KOPT-K1 (cell line): ENCODE results near the gene NELFCD.
"Not testable (repeated sequence)": the region's sequence is repeated elsewhere in the genome, so short reads cannot be mapped to it uniquely, and the experiment has no call there.

Experiments used
- H3K27ac ChIP-seq: fragments of 200-600 bp; sonication (generic); 2 replicates; pipeline ENCODE4 v1.5.1; 2016; ENCODE audit warnings: antibody characterized with exemption, mild to moderate bottlenecking, low read depth, low read length; ENCODE audit not compliant: poor library complexity, severe bottlenecking
- H3K36me3 ChIP-seq: fragments of 200-600 bp; sonication (generic); 2 replicates; pipeline ENCODE4 v1.5.1; 2017; ENCODE audit warnings: antibody characterized with exemption, mild to moderate bottlenecking, low read length, moderate library complexity; ENCODE audit not compliant: insufficient read depth
- H3K9me3 ChIP-seq: fragments of 200-600 bp; sonication (generic); 2 replicates; pipeline ENCODE4 v1.5.1; 2017; ENCODE audit warnings: antibody characterized with exemption, low read length, mild to moderate bottlenecking; ENCODE audit not compliant: insufficient read depth, poor library complexity, severe bottlenecking

NELFCD gene

DNA sequence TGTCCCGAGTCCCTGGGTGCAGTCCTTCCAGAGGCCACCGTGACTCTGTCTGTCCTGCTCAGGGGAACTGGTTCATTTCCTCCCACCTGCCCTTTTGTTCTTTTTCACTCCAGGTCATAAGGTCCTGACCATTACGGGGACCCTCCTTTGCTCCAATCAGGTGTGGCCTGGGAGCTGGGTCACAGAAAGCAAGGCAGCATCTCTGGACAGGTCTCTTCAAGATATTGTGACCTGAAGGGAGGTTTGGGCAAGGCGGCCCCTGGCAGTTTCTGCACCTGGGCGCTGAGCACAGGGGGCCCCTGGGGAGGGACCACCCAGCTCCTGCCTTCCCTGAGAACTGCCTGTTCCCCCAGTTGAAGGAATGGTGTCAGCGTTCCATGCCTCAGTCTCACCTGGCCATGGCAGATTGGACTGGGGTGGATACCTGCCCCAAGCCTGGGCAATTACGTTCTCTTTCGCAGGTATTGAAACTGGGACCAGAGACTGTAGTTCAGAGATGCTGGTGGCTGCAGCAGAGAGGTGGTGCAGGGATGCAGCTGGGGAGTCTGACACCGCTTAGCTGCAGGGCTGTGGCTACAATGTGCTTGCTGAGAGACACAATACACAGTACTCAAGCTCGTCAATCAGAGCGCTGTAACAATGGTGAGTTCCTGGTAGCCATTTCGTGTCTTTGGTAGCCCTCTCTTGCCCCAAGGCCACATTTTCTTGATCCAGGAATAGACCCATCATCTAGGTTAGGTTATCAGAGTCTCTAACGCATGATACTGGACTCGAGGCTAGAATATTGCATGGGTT, 15.6 kb upstream of the NELFCD start:
- peaks cover 21% of the 10 kb centered on the region for H3K9me3 ChIP-seq
- no peaks in the 10 kb centered on the region for H3K36me3 ChIP-seq
- H3K27ac ChIP-seq: no peak overlapping the region

DNA sequence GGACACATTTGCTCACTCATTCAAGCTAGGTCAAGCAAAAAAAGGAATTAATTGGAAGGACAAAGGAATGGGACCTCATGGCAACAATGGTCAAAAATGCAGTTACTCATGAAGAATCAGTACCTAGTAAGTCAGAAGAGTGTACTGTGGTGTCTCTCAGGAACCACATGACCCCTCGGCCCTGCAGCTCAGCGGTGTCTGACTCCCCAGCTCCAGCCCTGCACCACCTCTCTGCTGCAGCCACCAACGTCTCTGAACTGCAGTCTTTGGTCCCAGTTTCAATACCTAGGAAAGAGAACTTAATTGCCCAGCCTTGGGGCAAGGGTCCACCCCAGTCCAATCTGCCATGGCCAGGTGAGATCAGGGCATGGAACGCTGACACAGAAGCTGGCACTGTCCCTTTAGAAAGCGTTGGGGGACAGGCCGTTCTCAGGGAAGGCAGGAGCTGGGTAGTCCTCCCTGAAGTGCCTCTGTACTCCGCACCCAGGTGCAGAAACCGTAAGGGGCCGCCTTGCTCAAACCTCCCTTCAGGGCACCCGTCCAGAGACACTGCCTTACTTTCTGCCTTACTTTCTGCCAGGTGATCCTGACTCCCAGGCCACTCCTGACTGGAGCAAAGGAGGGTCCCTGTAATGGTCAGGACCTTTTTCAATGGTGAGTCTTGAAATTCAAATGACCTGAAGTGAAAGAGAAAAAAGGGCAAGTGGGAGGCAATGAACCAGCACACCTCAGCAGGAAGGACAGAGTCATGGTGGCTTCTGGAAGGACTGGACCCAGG, 13.2 kb upstream of the NELFCD start:
- Histone ChIP-seq H3K36me3 (no peaks in the 10 kb centered on the region), H3K9me3 (peaks cover 16% of the 10 kb centered on the region), H3K27ac (no peak overlapping the region)

DNA sequence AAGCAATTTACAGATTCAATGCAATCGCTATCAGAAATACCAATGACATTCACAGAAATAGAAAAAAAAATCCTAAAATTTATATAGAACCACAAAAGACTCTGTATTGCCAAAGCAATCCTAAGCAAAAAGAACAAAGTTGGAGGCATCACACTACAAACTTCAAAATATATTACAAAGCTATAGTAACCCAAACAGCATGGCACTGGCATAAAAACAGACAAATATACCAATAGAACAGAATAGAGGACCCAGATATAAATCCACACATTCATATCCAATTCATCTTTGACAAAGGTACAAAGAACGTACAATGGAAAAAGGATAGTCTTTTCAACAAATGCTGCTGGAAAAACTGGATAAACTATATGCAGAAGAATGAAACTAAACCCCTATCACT, 11.6 kb upstream of the NELFCD start:
- no peaks in the 10 kb centered on the region for H3K36me3 ChIP-seq
- no peak overlapping the region for H3K27ac ChIP-seq
- H3K9me3 ChIP-seq: peaks cover 15% of the 10 kb centered on the region

DNA sequence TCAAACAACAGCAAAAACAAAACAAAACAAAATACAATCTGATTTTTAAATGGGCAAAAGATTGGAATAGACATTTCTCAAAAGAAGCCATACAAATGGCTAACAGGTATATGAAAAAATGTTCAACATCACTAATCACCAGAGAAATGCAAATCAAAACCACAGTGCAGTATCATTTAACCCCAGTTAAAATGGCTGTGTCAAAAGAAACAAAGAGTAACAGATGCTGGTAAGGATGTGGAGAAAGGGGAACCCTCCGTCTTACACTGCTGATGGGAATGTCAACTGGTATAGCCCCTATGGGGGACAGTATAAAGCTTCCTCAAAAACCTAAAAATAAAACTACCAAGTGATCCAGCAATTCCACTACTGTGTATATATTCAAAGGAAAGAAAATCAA, 10.9 kb upstream of the NELFCD start:
- H3K36me3 ChIP-seq: no peaks in the 10 kb centered on the region
- H3K27ac ChIP-seq: no peak overlapping the region
- H3K9me3 ChIP-seq: peaks cover 18% of the 10 kb centered on the region

DNA sequence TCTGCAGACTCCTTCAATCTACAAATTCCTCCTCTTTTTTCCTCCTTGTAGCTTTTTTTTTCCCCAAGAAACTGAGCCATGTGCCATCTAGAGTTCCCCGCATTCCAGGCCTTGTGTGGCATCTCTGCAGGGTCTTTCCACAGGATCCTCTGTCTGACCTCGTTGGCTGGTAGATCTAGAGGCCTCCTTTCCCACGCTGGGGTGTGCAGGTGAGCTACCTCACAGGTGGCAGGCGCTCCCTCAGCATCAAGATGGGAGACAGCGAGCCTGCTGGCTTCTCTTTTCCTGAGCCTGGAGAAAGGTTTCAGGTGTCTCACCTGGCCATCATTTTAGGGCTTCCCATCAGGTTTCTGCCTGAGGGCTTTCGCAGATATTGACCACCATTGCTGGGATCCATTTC, 9.6 kb upstream of the NELFCD start:
- H3K27ac ChIP-seq: no peak overlapping the region
- peaks cover 29% of the 10 kb centered on the region for H3K9me3 ChIP-seq
- H3K36me3 ChIP-seq: no peaks in the 10 kb centered on the region

DNA sequence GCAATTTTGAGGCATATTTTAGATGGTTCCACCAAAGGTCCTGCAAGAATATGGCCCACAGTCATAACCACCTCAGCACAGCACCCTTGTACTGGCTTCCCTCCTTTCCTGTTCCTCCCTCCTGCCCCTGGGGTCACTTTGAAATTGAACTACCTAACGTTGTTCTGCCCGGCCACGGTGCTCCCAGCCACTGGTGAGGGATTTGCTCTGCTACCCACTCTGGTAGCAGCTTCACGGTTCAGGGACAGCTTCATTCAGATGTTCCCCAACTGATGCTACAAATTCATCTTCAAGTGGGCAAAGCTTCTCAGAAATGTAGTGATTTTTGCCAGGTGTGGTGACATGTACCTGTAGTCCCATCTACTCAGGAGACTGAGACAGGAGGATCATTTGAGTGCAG, 7.9 kb upstream of the NELFCD start:
- Histone ChIP-seq H3K27ac (no peak overlapping the region), H3K36me3 (no peaks in the 10 kb centered on the region), H3K9me3 (peaks cover 27% of the 10 kb centered on the region)

DNA sequence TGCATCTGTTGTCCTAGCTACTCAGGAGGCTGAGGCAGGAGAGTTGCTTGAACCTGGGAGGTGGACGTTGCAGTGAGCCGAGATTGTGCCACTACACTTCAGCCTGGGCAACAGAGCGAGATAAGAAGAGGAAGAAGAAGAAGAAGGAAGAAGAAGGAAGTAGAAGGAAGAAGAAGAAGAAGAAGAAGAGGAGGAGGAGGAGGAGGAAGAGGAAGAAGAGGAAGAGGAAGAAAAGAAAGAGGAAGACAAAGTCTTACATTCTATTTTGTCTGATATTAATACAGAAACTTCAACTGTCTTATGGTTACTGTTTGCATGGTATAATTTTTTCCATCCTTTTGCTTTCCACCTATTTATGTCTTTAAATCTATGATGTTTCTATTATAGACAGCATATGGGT, 7.2 kb upstream of the NELFCD start:
- no peaks in the 10 kb centered on the region for H3K36me3 ChIP-seq
- H3K9me3 ChIP-seq: peaks cover 24% of the 10 kb centered on the region
- no peak overlapping the region for H3K27ac ChIP-seq

DNA sequence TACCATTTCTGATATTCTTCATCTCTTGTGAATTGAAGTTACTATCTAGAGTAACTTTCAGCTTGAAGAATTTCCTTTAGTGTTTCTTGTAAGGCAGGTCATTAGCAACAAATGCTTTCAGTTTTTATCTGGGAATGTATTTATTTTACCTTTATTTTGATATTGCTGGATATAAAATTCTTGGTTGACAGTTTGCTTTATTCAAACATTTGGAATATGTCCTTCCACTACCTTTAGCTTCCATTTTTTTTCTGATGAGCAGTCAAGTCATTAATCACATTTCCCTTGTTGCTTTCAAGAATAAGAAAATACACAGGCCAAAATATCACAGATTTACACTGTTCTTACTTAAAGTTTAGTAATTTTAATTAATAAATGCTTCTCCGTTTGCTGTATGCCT, 5.7 kb upstream of the NELFCD start:
- Histone ChIP-seq H3K27ac (no peak overlapping the region), H3K9me3 (peaks cover 14% of the 10 kb centered on the region), H3K36me3 (no peaks in the 10 kb centered on the region)

DNA sequence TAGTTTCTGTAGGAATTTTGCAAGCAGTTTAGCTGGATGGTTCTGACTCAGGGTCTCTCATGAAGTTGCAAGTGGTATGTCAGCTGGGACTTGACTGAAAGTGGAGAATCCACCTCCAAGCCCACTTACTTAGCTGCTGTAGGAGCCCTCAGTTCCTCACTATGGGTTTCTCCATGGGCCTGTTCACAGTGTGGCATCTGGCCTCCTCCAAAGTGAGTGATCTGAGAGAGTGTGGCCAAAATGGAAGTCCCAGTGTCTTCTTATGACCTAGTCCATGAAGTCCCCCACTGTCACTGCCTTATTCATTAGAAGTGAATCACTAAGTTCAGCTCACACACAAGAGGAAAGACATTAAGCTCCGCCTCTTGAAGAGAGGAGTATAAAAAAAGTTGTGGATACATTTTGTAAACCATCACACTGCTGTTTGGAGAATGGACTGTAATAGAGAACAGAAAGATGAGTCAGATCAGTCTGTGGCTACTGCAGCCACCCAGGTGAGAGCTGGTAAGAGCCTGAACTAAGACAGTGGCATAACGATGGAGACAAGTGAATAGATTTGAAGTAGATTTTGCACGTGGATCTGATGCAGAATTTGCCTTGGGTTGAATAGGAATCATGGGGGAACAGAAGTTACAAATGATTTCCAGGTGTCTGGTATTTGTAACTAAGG, 4.9 kb upstream of the NELFCD start:
- Histone ChIP-seq H3K36me3 (no peaks in the 10 kb centered on the region), H3K9me3 (peaks cover 14% of the 10 kb centered on the region), H3K27ac (no peak overlapping the region)

DNA sequence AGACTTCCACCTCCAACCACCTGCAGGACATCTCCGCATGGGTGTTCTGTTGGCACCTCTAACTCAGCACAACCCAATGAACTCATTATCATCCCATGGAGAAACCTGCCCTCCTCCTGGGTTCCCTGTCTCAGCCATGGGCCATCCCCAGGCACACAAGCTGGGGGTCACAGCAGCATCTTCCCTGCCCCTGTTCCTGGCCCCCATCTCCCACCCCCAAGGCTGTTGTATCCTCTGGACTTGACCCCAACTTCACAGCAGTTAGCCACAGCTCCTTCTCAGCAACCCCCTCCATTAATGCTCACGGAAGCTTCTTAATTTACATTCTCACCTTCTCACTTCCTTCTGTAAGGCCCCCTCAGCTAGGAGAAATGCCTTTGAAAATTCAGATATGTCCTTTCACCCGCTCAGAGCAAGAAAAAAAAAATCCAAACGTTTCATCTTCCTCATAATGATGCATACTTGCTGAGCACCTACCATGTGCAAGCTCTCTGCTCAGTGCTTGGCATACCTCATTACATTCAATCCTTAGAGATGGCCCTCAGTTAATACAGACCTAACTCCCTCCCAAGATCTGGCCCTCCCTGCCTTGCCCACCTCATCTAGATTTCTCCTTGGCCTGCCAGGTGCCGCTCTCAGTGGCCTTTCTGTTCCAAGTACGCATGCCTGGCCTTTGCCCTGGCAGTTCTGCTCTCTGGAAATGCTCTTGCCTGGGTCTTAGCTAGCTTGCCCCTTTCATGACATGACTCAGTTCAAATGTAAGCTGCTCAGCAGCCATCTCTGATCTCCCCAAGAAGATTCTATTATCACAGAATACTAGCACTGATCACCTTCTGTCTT, 2.5 kb upstream of the NELFCD start:
- Histone ChIP-seq H3K27ac (no peak overlapping the region), H3K36me3 (no peaks in the 10 kb centered on the region), H3K9me3 (peaks cover 14% of the 10 kb centered on the region)

DNA sequence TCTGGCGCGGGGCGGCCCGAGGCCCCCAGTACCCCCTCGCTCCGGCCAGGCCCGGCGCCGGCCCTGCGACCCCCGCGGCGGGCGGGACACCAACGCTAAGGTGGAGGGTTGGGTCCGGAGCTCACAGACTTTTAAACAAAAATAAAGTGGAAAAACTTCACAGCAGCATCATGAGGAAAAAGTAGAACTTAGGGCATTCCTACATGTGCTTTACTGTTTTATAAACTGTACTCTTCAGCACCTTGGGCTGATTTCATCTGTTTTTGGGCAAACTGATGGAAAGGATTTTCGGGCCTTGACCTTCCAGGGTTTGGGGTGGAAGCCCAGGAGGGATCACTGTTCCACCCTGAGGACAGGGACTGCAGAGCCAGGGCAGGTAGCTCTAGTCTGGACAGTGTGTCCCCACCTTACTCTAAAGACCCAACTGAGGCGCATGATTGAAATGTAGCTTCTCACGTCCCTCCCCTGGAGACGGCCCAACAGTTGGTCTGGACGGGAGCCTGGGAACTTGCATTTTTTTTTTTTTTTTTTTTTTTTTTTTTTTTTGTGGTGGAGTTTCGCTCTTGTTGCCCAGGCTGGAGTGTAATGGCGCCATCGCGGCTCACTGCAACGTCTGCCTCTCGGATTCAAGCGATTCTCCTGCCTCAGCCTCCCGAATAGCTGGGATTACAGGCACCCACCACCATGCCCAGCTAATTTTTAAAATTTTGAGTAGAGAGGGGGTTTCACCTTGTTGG, 740 bp downstream of the NELFCD start:
- Histone ChIP-seq H3K9me3 (no peaks in the 10 kb centered on the region), H3K27ac (peak overlapping the region; percentile 84), H3K36me3 (peaks cover 23% of the 10 kb centered on the region)

DNA sequence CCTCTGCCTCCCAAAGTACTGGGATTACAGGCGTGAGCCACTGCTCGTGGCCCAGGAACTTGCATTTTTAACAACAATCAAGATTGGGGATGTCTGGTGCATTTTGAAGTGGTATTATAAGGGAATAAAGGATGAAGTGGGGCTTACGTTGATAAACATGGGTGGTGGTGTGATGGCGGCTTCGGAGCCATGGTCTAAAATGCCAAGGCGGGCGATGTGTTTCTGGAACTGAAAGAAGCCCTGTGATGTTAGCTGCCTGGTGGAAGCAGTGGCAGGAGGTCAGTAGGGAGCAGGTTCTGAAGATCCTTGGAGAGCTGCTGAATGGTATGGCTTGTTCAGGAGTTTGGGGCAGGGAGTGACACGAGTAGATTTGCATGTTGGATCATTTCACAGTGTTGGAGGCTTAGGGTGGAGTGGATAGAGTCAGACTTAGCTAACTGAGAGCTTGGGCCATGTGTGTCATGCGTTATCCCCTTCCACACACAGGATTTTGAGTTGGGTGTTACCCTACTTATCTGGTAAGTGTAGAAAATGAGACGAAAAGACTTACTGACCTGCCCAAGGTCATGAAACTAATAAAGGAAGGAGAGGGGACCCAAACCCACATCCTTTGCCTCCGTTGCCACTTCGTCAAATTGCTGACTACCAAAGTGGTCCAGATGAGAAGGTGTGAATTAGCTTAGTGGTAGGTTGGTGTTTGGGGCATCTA, 1.5 kb downstream of the NELFCD start:
- Histone ChIP-seq H3K27ac (no peak overlapping the region), H3K9me3 (no peaks in the 10 kb centered on the region), H3K36me3 (peaks cover 30% of the 10 kb centered on the region)

DNA sequence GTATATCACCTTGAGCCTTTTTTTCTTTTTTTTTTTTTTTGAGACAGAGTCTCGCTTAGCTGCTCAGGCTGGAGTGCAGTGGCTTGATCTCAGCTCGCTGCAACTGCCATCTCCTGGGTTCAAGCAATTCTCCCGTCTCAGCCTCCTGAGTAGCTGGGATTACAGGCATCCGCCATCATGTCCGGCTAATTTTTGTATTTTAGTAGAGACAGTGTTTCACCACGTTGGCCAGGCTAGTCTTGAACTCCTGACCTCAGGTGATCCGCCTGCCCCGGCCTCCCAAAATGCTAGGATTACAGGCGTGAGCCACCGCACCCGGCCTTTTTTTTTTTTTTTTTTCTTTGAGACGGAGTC, 2.0 kb downstream of the NELFCD start:
- peaks cover 36% of the 10 kb centered on the region for H3K36me3 ChIP-seq
- not testable (repeated sequence) for H3K9me3 ChIP-seq, H3K27ac ChIP-seq

DNA sequence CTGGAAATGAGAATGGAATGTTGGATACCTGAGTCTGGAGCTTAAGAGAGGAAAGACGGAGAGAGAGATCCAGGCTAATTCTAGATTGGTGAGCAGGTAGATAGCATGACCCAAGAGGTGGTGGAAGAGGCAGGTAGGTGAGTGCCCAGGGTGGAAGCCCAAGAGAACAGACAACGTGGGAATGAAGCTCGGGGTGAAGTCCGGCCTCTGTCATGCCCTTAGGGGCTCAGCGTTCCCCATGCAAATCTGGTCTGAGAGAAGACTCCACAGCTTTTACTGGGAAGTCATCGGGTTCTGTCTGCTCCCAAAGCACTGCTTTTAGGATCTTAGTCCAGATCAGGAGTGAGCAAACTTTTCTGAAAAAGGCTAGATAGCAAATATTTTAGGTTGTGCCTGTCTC, 3.6 kb downstream of the NELFCD start:
- no peak overlapping the region for H3K27ac ChIP-seq
- H3K36me3 ChIP-seq: peaks cover 52% of the 10 kb centered on the region
- H3K9me3 ChIP-seq: no peaks in the 10 kb centered on the region
